Activated CD8-positive, alpha-beta memory T cell treated with anti-CD3 and anti-CD28 coated beads, Interleukin-2, amount 10 ng/mL, durations not matched to agents 7 days and 5 days (primary cell): ENCODE data around the gene KLHDC9. TPM values are rescaled to one million over a fixed set of nuclear protein-coding genes. Genes with fewer than 3 reads are reported as not detected.
"Not testable (repeated sequence)": the region's sequence is repeated elsewhere in the genome, so short reads cannot be mapped to it uniquely, and the experiment has no call there.

Experiments used
- ATAC-seq: fragments of 150-1000 bp; cut with Tn5 transposase; one replicate; pipeline ENCODE4 v1.10.0; 2021; ENCODE audit warnings: moderate library complexity
- CTCF ChIA-PET: fragments of 350-600 bp; sonication (Branson Sonifier 250); formaldehyde crosslinking; loops from one replicate; lab custom pipeline; 2021; ENCODE audit warnings: antibody characterized with exemption; lab: Charles Lee
- DNase-seq: peaks from one replicate; pipeline ENCODE4 v3.0.0-alpha.2; 2020
- H3K27ac Mint-ChIP-seq: one replicate; pipeline ENCODE4 v1.8.0; 2021; ENCODE audit warnings: mild to moderate bottlenecking, mixed read lengths
- H3K27me3 Mint-ChIP-seq: one replicate; pipeline ENCODE4 v1.8.0; 2021; ENCODE audit warnings: mixed read lengths
- H3K36me3 Mint-ChIP-seq: one replicate; pipeline ENCODE4 v1.8.0; 2021; ENCODE audit warnings: mild to moderate bottlenecking, mixed read lengths
- H3K4me1 Mint-ChIP-seq: one replicate; pipeline ENCODE4 v1.8.0; 2021; ENCODE audit warnings: mixed read lengths
- H3K4me3 Mint-ChIP-seq: one replicate; pipeline ENCODE4 v1.8.0; 2021; ENCODE audit warnings: mild to moderate bottlenecking, moderate library complexity, mixed read lengths
- H3K9me3 Mint-ChIP-seq: one replicate; pipeline ENCODE4 v1.8.0; 2022; ENCODE audit warnings: low read depth, mixed read lengths
- total RNA-seq, 2 experiments: library from RNA; stranded (reverse); gene quantifications; one replicate each; pipeline ENCODE4 v1.2.3, GENCODE V29; 2021

KLHDC9 gene
- under 1 TPM; 0.52 to 0.85 TPM for total RNA-seq

GRCh38 chr1:161098210-161099068 is at the start of gene KLHDC9:
KLHDC9 (plus strand) TSS chr1:161098361; CDS start chr1:161098536, 175 bp downstream.
- peaks cover 22% of the 10 kb centered on the region for H3K4me1 Mint-ChIP-seq
- CTCF ChIA-PET, result interaction anchor here (1.0 to 5.9 kb wide), 31 partner anchors 7 to 316 kb away, joined by 3 to 154 read pairs (median 6); partner anchors contain the start of genes ARHGAP30, DEDD, ITLN2 and NECTIN4
- H3K9me3 Mint-ChIP-seq, result no peaks in the 10 kb centered on the region
- peaks cover 13% of the 10 kb centered on the region for H3K36me3 Mint-ChIP-seq
- H3K27ac Mint-ChIP-seq, result peak within 1 kb of the TSS; percentile 86
- H3K4me3 Mint-ChIP-seq, result peak within 1 kb of the TSS; percentile 89
- H3K27me3 Mint-ChIP-seq, result no peaks in the 10 kb centered on the region
- DNase-seq (peak; percentile 90), ATAC-seq (peak; percentile 77)

GRCh38 chr1:161048949-161049722 is 49.0 kb upstream of the KLHDC9 start:
- peaks cover 51% of the 10 kb centered on the region for H3K4me1 Mint-ChIP-seq
- no peak overlapping the region for H3K4me3 Mint-ChIP-seq
- no peaks in the 10 kb centered on the region for H3K27me3 Mint-ChIP-seq
- peak overlapping the region; percentile 71 for H3K27ac Mint-ChIP-seq
- H3K9me3 Mint-ChIP-seq, result no peaks in the 10 kb centered on the region
- no peak for ATAC-seq
- H3K36me3 Mint-ChIP-seq, result peaks cover 66% of the 10 kb centered on the region
- DNase-seq, result no peak
- CTCF ChIA-PET, result interaction anchor here (0.9 to 3.7 kb wide), 2 partner anchors 10 to 92 kb away, joined by 4 to 13 read pairs; partner anchors contain the start of gene TSTD1

GRCh38 chr1:161051219-161051618 is 46.9 kb upstream of the KLHDC9 start:
- H3K27me3 Mint-ChIP-seq, result no peaks in the 10 kb centered on the region
- CTCF ChIA-PET, result interaction anchor here (0.6 to 1.0 kb wide), 2 partner anchors 13 to 48 kb away, joined by 3 read pairs; no protein-coding TSS in a partner anchor
- no peak for ATAC-seq

GRCh38 chr1:161052899-161053298 is 45.3 kb upstream of the KLHDC9 start:
- Mint-ChIP-seq H3K9me3 (no peaks in the 10 kb centered on the region), H3K27ac (no peak overlapping the region), H3K36me3 (peaks cover 81% of the 10 kb centered on the region), H3K4me3 (no peak overlapping the region), H3K27me3 (no peaks in the 10 kb centered on the region), H3K4me1 (peaks cover 36% of the 10 kb centered on the region)
- CTCF ChIA-PET, result no interaction called here
- ATAC-seq, result no peak
- DNase-seq, result no peak

More at GRCh38 chr1:161051219-161051618, 46.9 kb upstream of the KLHDC9 start:
- Mint-ChIP-seq H3K4me3 (no peak overlapping the region), H3K9me3 (no peaks in the 10 kb centered on the region), H3K36me3 (peaks cover 80% of the 10 kb centered on the region), H3K4me1 (peaks cover 46% of the 10 kb centered on the region), H3K27ac (no peak overlapping the region)
- no peak for DNase-seq

- Mint-ChIP-seq H3K27ac (no peak overlapping the region), H3K9me3 (no peaks in the 10 kb centered on the region), H3K4me1 (peaks cover 30% of the 10 kb centered on the region), H3K36me3 (peaks cover 72% of the 10 kb centered on the region), H3K27me3 (no peaks in the 10 kb centered on the region), H3K4me3 (no peak overlapping the region)
- ATAC-seq, result no peak
- CTCF ChIA-PET, result interaction anchor here (1.7 kb wide), 1 partner anchor 17 kb away, joined by 6 read pairs; no protein-coding TSS in a partner anchor
- DNase-seq, result no peak
Observed at GRCh38 chr1:161054232-161054631, 43.9 kb upstream of the KLHDC9 start.

GRCh38 chr1:161054805-161055204 is 43.4 kb upstream of the KLHDC9 start:
- Mint-ChIP-seq H3K4me1 (peaks cover 35% of the 10 kb centered on the region), H3K4me3 (no peak overlapping the region), H3K9me3 (no peaks in the 10 kb centered on the region), H3K36me3 (peaks cover 72% of the 10 kb centered on the region), H3K27ac (no peak overlapping the region), H3K27me3 (no peaks in the 10 kb centered on the region)
- DNase-seq, result no peak
- CTCF ChIA-PET, result interaction anchor here (1.1 to 1.7 kb wide), 2 partner anchors 9 to 17 kb away, joined by 3 to 6 read pairs; partner anchors contain the start of gene USF1
- ATAC-seq, result no peak

- H3K27ac Mint-ChIP-seq, result peak overlapping the region; percentile 36
- CTCF ChIA-PET, result interaction anchor here (1.1 to 1.7 kb wide), 3 partner anchors 9 to 72 kb away, joined by 4 to 6 read pairs (median 4); no protein-coding TSS in a partner anchor
- H3K36me3 Mint-ChIP-seq, result peaks cover 60% of the 10 kb centered on the region
- H3K9me3 Mint-ChIP-seq, result no peaks in the 10 kb centered on the region
- H3K27me3 Mint-ChIP-seq, result no peaks in the 10 kb centered on the region
- peaks cover 42% of the 10 kb centered on the region for H3K4me1 Mint-ChIP-seq
- DNase-seq (no peak), ATAC-seq (no peak)
- H3K4me3 Mint-ChIP-seq, result no peak overlapping the region
Observed at GRCh38 chr1:161059293-161059692, 38.9 kb upstream of the KLHDC9 start.

- CTCF ChIA-PET, result interaction anchor here (0.9 to 2.0 kb wide), 4 partner anchors 15 to 40 kb away, joined by 3 to 8 read pairs (median 3); partner anchors contain the start of genes F11R and USF1
- Mint-ChIP-seq H3K4me1 (peaks cover 53% of the 10 kb centered on the region), H3K36me3 (peaks cover 53% of the 10 kb centered on the region), H3K4me3 (no peak overlapping the region), H3K27me3 (no peaks in the 10 kb centered on the region), H3K9me3 (no peaks in the 10 kb centered on the region), H3K27ac (peak overlapping the region; percentile 36)
- DNase-seq (no peak), ATAC-seq (no peak)
Observed at GRCh38 chr1:161061419-161061818, 36.7 kb upstream of the KLHDC9 start.

GRCh38 chr1:161063936-161064335 is 34.2 kb upstream of the KLHDC9 start:
- H3K9me3 Mint-ChIP-seq, ATAC-seq, H3K27me3 Mint-ChIP-seq, DNase-seq: not testable (repeated sequence)
- Mint-ChIP-seq H3K4me1 (peaks cover 64% of the 10 kb centered on the region), H3K27ac (peak overlapping the region; percentile 80), H3K36me3 (peaks cover 62% of the 10 kb centered on the region), H3K4me3 (peak overlapping the region; percentile 64)
- CTCF ChIA-PET, result interaction anchor here (0.7 to 1.5 kb wide), 3 partner anchors 12 to 67 kb away, joined by 3 to 7 read pairs (median 5); partner anchors contain the start of gene USF1

GRCh38 chr1:161065681-161066080 is 32.5 kb upstream of the KLHDC9 start:
- Mint-ChIP-seq H3K27ac (peak overlapping the region; percentile 54), H3K4me1 (peaks cover 63% of the 10 kb centered on the region), H3K36me3 (peaks cover 56% of the 10 kb centered on the region)
- ATAC-seq, H3K27me3 Mint-ChIP-seq, H3K4me3 Mint-ChIP-seq, H3K9me3 Mint-ChIP-seq, DNase-seq: not testable (repeated sequence)
- CTCF ChIA-PET, result interaction anchor here (0.7 to 1.5 kb wide), 5 partner anchors 19 to 159 kb away, joined by 3 to 4 read pairs (median 3); no protein-coding TSS in a partner anchor

- Mint-ChIP-seq H3K9me3 (no peaks in the 10 kb centered on the region), H3K4me3 (peak overlapping the region; percentile 99), H3K36me3 (peaks cover 50% of the 10 kb centered on the region), H3K27ac (peak overlapping the region; percentile 100), H3K27me3 (no peaks in the 10 kb centered on the region), H3K4me1 (peaks cover 64% of the 10 kb centered on the region)
- ATAC-seq (no peak), DNase-seq (no peak)
- CTCF ChIA-PET, result interaction anchor here (0.7 to 8.2 kb wide), 8 partner anchors 21 to 158 kb away, joined by 3 to 154 read pairs (median 4); partner anchors contain the start of genes KLHDC9 and USF1
Observed at GRCh38 chr1:161066694-161067093, 31.5 kb upstream of the KLHDC9 start.

- Mint-ChIP-seq H3K9me3 (no peaks in the 10 kb centered on the region), H3K4me1 (peaks cover 68% of the 10 kb centered on the region), H3K4me3 (peak overlapping the region; percentile 99), H3K36me3 (peaks cover 40% of the 10 kb centered on the region), H3K27me3 (no peaks in the 10 kb centered on the region), H3K27ac (peak overlapping the region; percentile 100)
- DNase-seq (peak; percentile 93), ATAC-seq (peak; percentile 73)
- CTCF ChIA-PET, result interaction anchor here (0.7 to 8.2 kb wide), 11 partner anchors 9 to 78 kb away, joined by 3 to 154 read pairs (median 4); partner anchors contain the start of genes KLHDC9, NECTIN4, TSTD1 and USF1
Observed at GRCh38 chr1:161068306-161069234, 29.6 kb upstream of the KLHDC9 start.
